K562 (cell line): Measurements from ENCODE around the gene KLHL8. TPM values are rescaled to one million over a fixed set of nuclear protein-coding genes. Genes with fewer than 3 reads are reported as not detected.
A peak's percentile ranks its signal among the peaks of the same experiment; 100 is the strongest.

Source experiments
- CREB1 ChIP-seq, 2 experiments: sonication (generic) in 1 of 2; formaldehyde crosslinking in 1 of 2; IDR thresholded peaks; 2 replicates each; pipeline versions ENCODE4 v1.6.1 to v1.8.0; 2012 to 2022; ENCODE audit warnings: inconsistent platforms in 1 of 2, mild to moderate bottlenecking in 1 of 2, missing genetic modification reagents in 1 of 2, moderate library complexity in 1 of 2
- KLF1 ChIP-seq: fragments of 450-650 bp; IDR thresholded peaks from 2 replicates; pipeline ENCODE4 v1.6.1; 2016; ENCODE audit warnings: missing genetic modification characterization, missing compliant biosample characterization
- KLF16 ChIP-seq: IDR thresholded peaks from 2 replicates; pipeline ENCODE4 v1.6.1; 2016; ENCODE audit warnings: antibody characterized with exemption
- KLF6 ChIP-seq: fragments of 250-450 bp; sonication (Bioruptor Pico); IDR thresholded peaks from 2 replicates; pipeline ENCODE4 v1.4.0; 2020; ENCODE audit warnings: mild to moderate bottlenecking, moderate library complexity, borderline replicate concordance
- MCM2 ChIP-seq: fragments of 450-650 bp; IDR thresholded peaks from 2 replicates; pipeline ENCODE4 v1.6.1; 2017; ENCODE audit warnings: low read depth, mild to moderate bottlenecking
- RBFOX2 ChIP-seq: fragments of 200-400 bp; formaldehyde crosslinking; IDR thresholded peaks from 2 replicates; pipeline ENCODE4 v1.6.1; 2017; ENCODE audit warnings: low read depth, mild to moderate bottlenecking, low read length, moderate library complexity
- SREBF1 ChIP-seq: fragments of 150-350 bp; IDR thresholded peaks from 2 replicates; pipeline ENCODE4 v1.6.1; 2014; ENCODE audit warnings: antibody characterized with exemption, low read depth, low read length, borderline replicate concordance
- TOE1 ChIP-seq, 2 experiments: fragments of 450-650 bp in 1 of 2; sonication (generic) in 1 of 2; formaldehyde crosslinking in 1 of 2; IDR thresholded peaks; 2 replicates each; pipeline versions ENCODE4 v1.7.1 to v1.8.0; 2016 to 2022; ENCODE audit warnings: borderline replicate concordance in 2 of 2, mild to moderate bottlenecking in 2 of 2, antibody characterized with exemption in 1 of 2, inconsistent platforms in 1 of 2, low read depth in 1 of 2, missing genetic modification reagents in 1 of 2, moderate library complexity in 1 of 2
- VEZF1 ChIP-seq: fragments of 200-800 bp; sonication (Bioruptor generic); IDR thresholded peaks from 2 replicates; pipeline ENCODE4 v1.6.1; 2017; ENCODE audit warnings: missing genetic modification characterization, missing compliant biosample characterization
- ZMIZ1 ChIP-seq, 2 experiments: fragments of 150-350 bp in 1 of 2; IDR thresholded peaks; 2 replicates each; pipeline ENCODE4 v1.6.1; 2012 to 2016; ENCODE audit warnings: low read depth in 2 of 2, low read length in 2 of 2, mild to moderate bottlenecking in 1 of 2, moderate library complexity in 1 of 2
- ZNF263 ChIP-seq: sonication (generic); formaldehyde crosslinking; IDR thresholded peaks from 2 replicates; pipeline ENCODE4 v1.8.0; 2022; ENCODE audit warnings: mild to moderate bottlenecking, missing genetic modification reagents, borderline replicate concordance
- ZNF766 ChIP-seq: fragments of 200-800 bp; sonication (Bioruptor generic); conservative IDR thresholded peaks from 2 replicates; pipeline ENCODE4 v1.6.1; 2016; ENCODE audit warnings: missing genetic modification characterization, missing compliant biosample characterization
- polyA plus RNA-seq, 8 experiments: library from polyadenylated mRNA; depleted of rRNA in 4 of 8; stranded (reverse) in 5 of 8; unstranded in 3 of 8; fragments of >200 nt; fragmentation: Nextera tagmentation in 2 of 8; fragmentation: Illumina TruSeq in 1 of 8; extraction: Ambion mirVana in 2 of 8; extraction: Trizol in 1 of 8; gene quantifications; 2 replicates each; pipeline versions ENCODE4 v1.2.1 to v1.2.3, GENCODE V29; 2011 to 2014; ENCODE audit warnings: inconsistent platforms in 1 of 8, missing spikeins in 1 of 8
- total RNA-seq, 7 experiments: library from RNA; depleted of rRNA in 6 of 7; stranded (reverse); fragments of >200 nt in 6 of 7; fragmentation: Illumina TruSeq in 2 of 7; extraction: Trizol in 2 of 7; gene quantifications; 2 replicates each; pipeline versions ENCODE4 v1.2.1 to v1.2.3, GENCODE V29; 2011 to 2021; ENCODE audit warnings: low replicate concordance in 1 of 7
- TF ChIP-seq, protein P1 (sequence below), 2 experiments: IDR thresholded peaks; 2 replicates each; pipeline ENCODE4 v1.6.1; 2012; ENCODE audit warnings: improper control_type of control experiment in 2 of 2, low read depth in 2 of 2, low read length in 2 of 2, borderline replicate concordance in 1 of 2
- TF ChIP-seq, protein P2 (sequence below), 3 experiments: IDR thresholded peaks in 2 of 3; conservative IDR thresholded peaks in 1 of 3; 2 replicates each; pipeline ENCODE4 v1.5.1; 2011 to 2012; ENCODE audit warnings: low read length in 3 of 3, mild to moderate bottlenecking in 3 of 3, control low read depth in 2 of 3, improper control_type of control experiment in 1 of 3, inconsistent platforms in 1 of 3, low read depth in 1 of 3, mixed read lengths in 1 of 3, moderate library complexity in 1 of 3; ENCODE audit not compliant: insufficient read depth in 2 of 3

KLHL8 gene
- total and polyA plus RNA-seq, 9 of the 15 experiments (the other 6 are each of a cell fraction or from before 2014, with no cell fraction given): 8.7 to 25.3 (median 15.7) TPM

DNA sequence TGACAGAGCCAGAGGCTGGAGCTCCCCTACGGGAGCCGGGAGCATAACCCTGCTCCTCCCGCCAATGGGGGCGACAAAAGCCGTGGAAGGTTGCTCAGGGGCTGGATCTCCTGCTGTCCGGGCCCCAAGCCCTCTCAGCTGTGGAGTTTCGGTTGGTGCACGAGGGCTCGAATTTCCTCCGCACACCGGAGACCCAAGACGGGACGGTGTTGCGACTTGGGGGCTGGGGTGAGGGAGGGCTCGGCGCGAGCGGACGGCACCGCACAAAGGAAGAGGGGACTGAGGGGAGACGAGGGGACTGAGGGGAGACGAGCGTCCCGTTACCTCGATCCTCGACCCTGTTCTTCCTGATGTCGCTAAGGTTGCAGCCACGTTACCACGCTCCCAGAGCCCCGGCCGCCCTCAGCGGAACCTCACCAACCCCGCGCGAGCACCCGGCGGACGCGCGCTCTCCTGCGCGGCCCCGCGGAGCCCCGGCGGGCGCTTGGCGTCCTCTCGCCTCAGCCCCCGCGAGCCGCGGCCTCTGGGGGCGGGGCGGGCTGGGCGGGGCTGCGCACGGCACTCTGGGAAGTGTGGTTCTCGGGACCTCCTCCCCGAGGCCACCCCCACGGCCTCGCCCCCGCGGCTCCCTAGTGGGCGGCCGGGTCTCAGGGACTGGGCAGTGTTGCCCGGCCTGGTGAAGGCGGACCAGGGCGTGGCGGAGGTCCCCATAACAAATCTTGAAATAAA, at the start of gene KLHL8 (continued):
- peak; percentile 45 for TF ChIP-seq ZNF766 (CRISPR knock-in tag)
- no peak for TF ChIP-seq SREBF1
- no peak for TF ChIP-seq MCM2
- TF ChIP-seq KLF6 (CRISPR knock-in tag): no peak
- TF ChIP-seq KLF16: no peak
- TF ChIP-seq, protein P1, sequence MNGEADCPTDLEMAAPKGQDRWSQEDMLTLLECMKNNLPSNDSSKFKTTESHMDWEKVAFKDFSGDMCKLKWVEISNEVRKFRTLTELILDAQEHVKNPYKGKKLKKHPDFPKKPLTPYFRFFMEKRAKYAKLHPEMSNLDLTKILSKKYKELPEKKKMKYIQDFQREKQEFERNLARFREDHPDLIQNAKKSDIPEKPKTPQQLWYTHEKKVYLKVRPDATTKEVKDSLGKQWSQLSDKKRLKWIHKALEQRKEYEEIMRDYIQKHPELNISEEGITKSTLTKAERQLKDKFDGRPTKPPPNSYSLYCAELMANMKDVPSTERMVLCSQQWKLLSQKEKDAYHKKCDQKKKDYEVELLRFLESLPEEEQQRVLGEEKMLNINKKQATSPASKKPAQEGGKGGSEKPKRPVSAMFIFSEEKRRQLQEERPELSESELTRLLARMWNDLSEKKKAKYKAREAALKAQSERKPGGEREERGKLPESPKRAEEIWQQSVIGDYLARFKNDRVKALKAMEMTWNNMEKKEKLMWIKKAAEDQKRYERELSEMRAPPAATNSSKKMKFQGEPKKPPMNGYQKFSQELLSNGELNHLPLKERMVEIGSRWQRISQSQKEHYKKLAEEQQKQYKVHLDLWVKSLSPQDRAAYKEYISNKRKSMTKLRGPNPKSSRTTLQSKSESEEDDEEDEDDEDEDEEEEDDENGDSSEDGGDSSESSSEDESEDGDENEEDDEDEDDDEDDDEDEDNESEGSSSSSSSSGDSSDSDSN (IDR thresholded peaks at IDR 0.05; ENCODE audit: borderline replicate concordance in 1 of 2, low read depth in 2 of 2, low read length in 2 of 2): peak; percentile 70 to 89; a peak in 2 of 4 replicates
- TF ChIP-seq CREB1 (IDR thresholded peaks at IDR 0.05): peak; percentile 33; the same call in 1 of the 2 replicates
- no peak for TF ChIP-seq CREB1 (CRISPR knock-in tag; IDR thresholded peaks at IDR 0.05)
- peak in 1 of 2 experiments; percentile 51; a peak in 1 of 4 replicates for TF ChIP-seq ZMIZ1 (IDR thresholded peaks at IDR 0.05; ENCODE audit: low read depth in 2 of 2, low read length in 2 of 2)
- no peak for TF ChIP-seq KLF1
- peak; percentile 93 for TF ChIP-seq RBFOX2
- peak; percentile 61; the same call in 1 of the 2 replicates for TF ChIP-seq ZNF263 (CRISPR knock-in tag)
- peak; percentile 84 for TF ChIP-seq VEZF1
- TF ChIP-seq, protein P2, sequence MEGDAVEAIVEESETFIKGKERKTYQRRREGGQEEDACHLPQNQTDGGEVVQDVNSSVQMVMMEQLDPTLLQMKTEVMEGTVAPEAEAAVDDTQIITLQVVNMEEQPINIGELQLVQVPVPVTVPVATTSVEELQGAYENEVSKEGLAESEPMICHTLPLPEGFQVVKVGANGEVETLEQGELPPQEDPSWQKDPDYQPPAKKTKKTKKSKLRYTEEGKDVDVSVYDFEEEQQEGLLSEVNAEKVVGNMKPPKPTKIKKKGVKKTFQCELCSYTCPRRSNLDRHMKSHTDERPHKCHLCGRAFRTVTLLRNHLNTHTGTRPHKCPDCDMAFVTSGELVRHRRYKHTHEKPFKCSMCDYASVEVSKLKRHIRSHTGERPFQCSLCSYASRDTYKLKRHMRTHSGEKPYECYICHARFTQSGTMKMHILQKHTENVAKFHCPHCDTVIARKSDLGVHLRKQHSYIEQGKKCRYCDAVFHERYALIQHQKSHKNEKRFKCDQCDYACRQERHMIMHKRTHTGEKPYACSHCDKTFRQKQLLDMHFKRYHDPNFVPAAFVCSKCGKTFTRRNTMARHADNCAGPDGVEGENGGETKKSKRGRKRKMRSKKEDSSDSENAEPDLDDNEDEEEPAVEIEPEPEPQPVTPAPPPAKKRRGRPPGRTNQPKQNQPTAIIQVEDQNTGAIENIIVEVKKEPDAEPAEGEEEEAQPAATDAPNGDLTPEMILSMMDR (IDR thresholded peaks at IDR 0.05 in 2 of 3, conservative IDR thresholded peaks at IDR 0.05 in 1 of 3; ENCODE audit: insufficient read depth in 2 of 3, low read depth in 1 of 3, low read length in 3 of 3): peak in 1 of 3 experiments; percentile 20; a peak in 1 of 6 replicates
- no peak for TF ChIP-seq TOE1 (IDR thresholded peaks at IDR 0.05; ENCODE audit: borderline replicate concordance)
- TF ChIP-seq TOE1 (CRISPR knock-in tag; IDR thresholded peaks at IDR 0.05; ENCODE audit: borderline replicate concordance, low read depth): no peak
